Stimulated activated CD4-positive, alpha-beta T cell treated with anti-CD3 and anti-CD28 coated beads, Interleukin-15, amount 100 ng/mL, for 1 hour (primary cell): ENCODE data around the gene IFI16.
"Not testable (repeated sequence)": the region's sequence is repeated elsewhere in the genome, so short reads cannot be mapped to it uniquely, and the experiment has no call there.

ENCODE experiments used
- DNase-seq, 2 donors: peaks; one replicate each; pipeline ENCODE4 v3.0.0-alpha.2; 2020; ENCODE audit warnings: low read depth in 1 of 2, low spot score in 1 of 2

IFI16 gene

DNA sequence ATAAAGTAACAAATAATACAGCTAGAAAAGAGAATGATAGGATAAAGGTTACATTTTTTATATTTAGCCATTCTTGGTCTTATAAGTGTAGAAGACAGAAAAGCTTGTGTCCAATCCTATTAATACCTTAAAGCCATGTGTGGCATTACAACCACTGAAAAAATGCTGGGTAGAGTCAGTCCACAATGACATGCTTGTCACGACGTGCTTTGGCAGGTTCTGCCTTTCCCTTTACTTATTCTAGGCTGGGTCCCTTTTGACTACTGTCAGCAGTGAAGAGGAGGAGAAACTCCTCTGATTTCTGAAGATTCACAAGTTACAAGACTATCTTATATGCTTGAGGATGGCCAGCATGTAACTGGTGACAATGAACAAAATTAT is 81.5 kb downstream of the IFI16 start:
- no peak for DNase-seq

DNA sequence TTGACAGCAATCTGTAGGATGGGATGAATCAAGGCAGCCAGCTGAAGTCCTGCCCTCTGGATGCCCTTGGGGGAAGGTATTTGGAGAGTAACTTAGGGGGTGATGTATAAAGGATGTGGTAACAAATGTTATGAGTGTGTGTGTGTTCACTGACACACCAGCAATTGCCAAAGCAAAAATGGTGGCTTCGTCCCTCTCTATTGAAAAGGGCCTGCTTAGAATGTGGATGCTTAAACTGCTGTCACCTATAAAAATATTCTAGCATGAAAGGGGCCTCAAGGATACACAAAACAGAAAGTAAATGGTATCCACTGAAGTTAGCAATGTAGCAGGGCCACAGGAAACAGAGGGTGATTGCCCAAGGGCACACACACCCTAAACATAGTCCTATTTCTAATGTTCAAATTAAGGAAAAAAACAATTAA is 81.9 kb downstream of the IFI16 start:
- DNase-seq: no peak

DNA sequence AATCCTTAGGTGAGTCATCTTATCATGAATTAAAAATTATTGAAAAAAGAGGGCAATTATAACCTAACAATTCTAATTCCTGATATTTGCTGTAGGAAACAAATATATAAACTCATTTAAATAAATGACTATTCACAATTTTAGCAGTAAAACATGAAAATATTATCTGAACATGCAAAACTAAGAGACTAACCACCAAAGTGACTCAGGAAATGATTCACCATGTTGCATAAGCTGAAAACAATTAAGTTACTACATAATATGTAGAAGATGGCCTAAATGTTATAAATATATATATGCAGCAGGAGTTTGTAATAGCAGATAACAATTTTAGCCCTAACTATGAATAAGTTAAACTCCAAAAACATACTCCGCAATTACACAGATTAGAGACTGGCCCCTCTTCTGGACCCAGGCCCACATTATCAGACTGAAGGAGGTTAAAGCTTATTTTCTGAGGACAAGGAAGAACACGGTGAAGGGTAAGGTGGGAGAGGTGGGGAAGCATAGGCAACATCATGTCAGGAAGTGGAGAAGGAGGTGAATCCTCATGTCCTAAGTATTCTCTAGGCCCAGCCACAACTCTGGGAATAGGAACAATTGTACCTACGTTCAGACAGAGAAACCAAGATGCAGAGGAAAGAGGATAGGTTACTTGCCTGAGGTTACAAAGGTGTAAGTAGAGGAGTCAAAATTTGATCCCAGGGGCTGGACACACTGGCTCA is 82.5 kb downstream of the IFI16 start:
- DNase-seq: no peak

DNA sequence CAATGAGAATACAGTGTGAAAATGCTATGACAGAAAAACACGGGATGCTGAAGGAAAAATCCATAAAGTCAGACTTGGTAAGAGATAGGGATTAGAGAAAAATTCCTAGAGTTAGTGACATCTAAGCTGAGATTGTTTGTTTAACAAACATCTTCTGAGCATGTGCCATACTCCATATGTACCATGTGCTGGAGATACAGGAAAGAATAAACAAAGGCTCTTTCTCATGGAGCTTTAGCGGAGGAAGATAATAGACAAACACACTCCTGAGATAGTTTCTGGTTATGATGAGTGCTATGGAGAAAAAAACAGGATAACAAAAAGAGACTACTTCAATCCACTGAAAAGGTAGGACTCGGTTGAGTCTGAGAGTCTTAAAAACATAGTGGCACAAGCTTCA is 88.9 kb downstream of the IFI16 start:
- DNase-seq: no peak

DNA sequence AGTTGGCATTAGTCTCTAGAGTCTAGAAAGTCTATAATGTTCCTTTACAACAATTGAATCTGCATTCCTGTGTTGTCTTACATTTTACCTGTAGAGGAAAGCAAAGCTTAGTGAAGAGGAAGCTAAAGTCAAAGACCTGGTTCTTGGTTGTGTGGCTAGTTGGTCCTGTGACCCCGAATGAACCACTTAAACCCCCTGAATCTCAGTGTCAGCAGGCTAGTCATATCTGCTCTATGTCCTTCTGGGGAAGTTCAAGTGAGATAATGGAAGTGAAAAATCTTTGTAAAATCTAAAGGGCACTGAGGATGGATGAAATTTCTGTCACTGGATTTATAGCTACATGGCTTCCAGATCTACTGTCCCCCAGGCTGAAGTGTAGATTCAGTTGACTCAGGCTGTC is 90.9 kb downstream of the IFI16 start:
- no peak for DNase-seq

DNA sequence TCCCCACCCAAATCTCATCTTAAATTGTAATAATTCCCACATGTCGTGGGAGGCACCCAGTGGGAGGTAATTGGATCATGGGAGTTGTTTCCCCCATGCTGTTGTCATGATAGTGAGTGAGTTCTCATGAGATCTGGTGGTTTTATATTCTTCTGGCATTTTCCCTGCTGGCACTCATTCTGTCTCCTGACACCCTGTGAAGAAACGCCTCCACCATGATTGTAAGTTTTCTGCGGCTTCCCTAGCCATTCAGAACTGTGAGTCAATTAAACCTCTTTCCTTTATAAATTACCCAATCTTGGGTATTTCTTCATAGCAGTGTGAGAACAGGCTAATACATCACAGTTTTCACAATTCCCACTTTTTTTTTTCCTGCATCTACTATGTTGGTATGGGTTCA is 93.3 kb downstream of the IFI16 start:
- not testable (repeated sequence) for DNase-seq
